GM19455 (cell line): ENCODE data around the gene UBASH3B.

Experiments used
- ATAC-seq: cut with Tn5 transposase; IDR thresholded peaks from one replicate; pipeline ENCODE4 v1.9.1; 2021; ENCODE audit not compliant: unreplicated experiment

UBASH3B gene

GRCh38 chr11:122707111-122707510 lies 51.6 kb downstream of the UBASH3B start:
- no peak for ATAC-seq

- no peak for ATAC-seq
Measured at GRCh38 chr11:122707901-122708300, 52.4 kb downstream of the UBASH3B start.

GRCh38 chr11:122709039-122709760 lies 53.7 kb downstream of the UBASH3B start:
- ATAC-seq, result no peak

GRCh38 chr11:122711362-122711761 lies 55.8 kb downstream of the UBASH3B start:
- no peak for ATAC-seq

GRCh38 chr11:122711831-122712381 lies 56.4 kb downstream of the UBASH3B start:
- no peak for ATAC-seq

GRCh38 chr11:122714004-122714403 lies 58.5 kb downstream of the UBASH3B start:
- ATAC-seq, result no peak

- ATAC-seq, result no peak
Measured at GRCh38 chr11:122714484-122714883, 59.0 kb downstream of the UBASH3B start.

GRCh38 chr11:122715548-122716440 lies 60.3 kb downstream of the UBASH3B start:
- no peak for ATAC-seq

GRCh38 chr11:122717264-122717867 lies 61.8 kb downstream of the UBASH3B start:
- peak; percentile 73 for ATAC-seq

- no peak for ATAC-seq
Measured at GRCh38 chr11:122720107-122720881, 64.8 kb downstream of the UBASH3B start.

GRCh38 chr11:122721201-122721963 lies 65.9 kb downstream of the UBASH3B start:
- no peak for ATAC-seq

GRCh38 chr11:122721964-122722266 lies 66.4 kb downstream of the UBASH3B start:
- no peak for ATAC-seq

- no peak for ATAC-seq
Measured at GRCh38 chr11:122723106-122723505, 67.6 kb downstream of the UBASH3B start.

GRCh38 chr11:122723576-122723975 lies 68.1 kb downstream of the UBASH3B start:
- no peak for ATAC-seq

- no peak for ATAC-seq
Measured at GRCh38 chr11:122724520-122724919, 69.0 kb downstream of the UBASH3B start.

- ATAC-seq, result no peak
Measured at GRCh38 chr11:122726028-122726427, 70.5 kb downstream of the UBASH3B start.

- peak; percentile 88 for ATAC-seq
Measured at GRCh38 chr11:122727101-122727929, 71.8 kb downstream of the UBASH3B start.

GRCh38 chr11:122728561-122728960 lies 73.0 kb downstream of the UBASH3B start:
- no peak for ATAC-seq

GRCh38 chr11:122729139-122729538 lies 73.6 kb downstream of the UBASH3B start:
- ATAC-seq, result no peak
